K562 (cell line): ENCODE results near the gene NCOA3. TPM values are rescaled to one million over a fixed set of nuclear protein-coding genes. Genes with fewer than 3 reads are reported as not detected.

Experiments
- ATAC-seq: fragments of 200-7000 bp; cut with Tn5 transposase; 3 replicates; pipeline ENCODE4 v1.9.1; 2020; ENCODE audit warnings: moderate library complexity
- BruUV-seq: library from RNA; stranded (reverse); fragments of 400-500 nt; replicated peaks from 2 replicates; lab custom pipeline; 2021; lab: Mats Ljungman, UMichigan
- CTCF ChIA-PET: fragments of 300-600 bp; formaldehyde crosslinking; extraction: SDS; loops from one replicate; lab custom pipeline; 2021; ENCODE audit warnings: low intra/inter-chr PET ratio; lab: Yijun Ruan, JAX
- POLR2A ChIA-PET: fragments of 300-600, 350-650 bp; sonication (Branson Sonifier 250); formaldehyde crosslinking; extraction: SDS; loops from one replicate; lab custom pipeline; 2021; ENCODE audit warnings: antibody characterized with exemption, inconsistent platforms; lab: Yijun Ruan, JAX
- DNase-seq, 4 experiments: peaks; one replicate each; pipeline versions ENCODE4 v3.0.0 to v3.0.0-alpha.2; 2011 to 2018; ENCODE audit warnings: low spot score in 3 of 4, mixed read lengths in 3 of 4; ENCODE audit errors: extremely low read depth in 1 of 4
- FAIRE-seq: peaks from 2 replicates; lab custom pipeline; 2011; peaks lifted over from hg19 to GRCh38; lab: Jason Lieb, UNC
- H2AFZ ChIP-seq: 2 replicates; pipeline ENCODE4 v1.6.0; 2011; ENCODE audit warnings: low read depth, low read length, control low read depth, inconsistent platforms
- H3K27ac ChIP-seq: fragments of 200-600 bp; 3 replicates; pipeline ENCODE4 v1.8.0; 2011; ENCODE audit warnings: low read depth, mild to moderate bottlenecking, control low read depth, inconsistent platforms, low read length, moderate library complexity, mixed read lengths; ENCODE audit errors: extremely low read depth
- H3K27me3 ChIP-seq, 2 experiments: fragments of 300-600 bp in 1 of 2; 2 replicates in 1 of 2; 3 replicates in 1 of 2; pipeline versions ENCODE4 v1.6.0 to v1.8.0; 2011; ENCODE audit warnings: inconsistent platforms in 2 of 2, low read length in 2 of 2, mild to moderate bottlenecking in 1 of 2, mixed read lengths in 1 of 2, moderate library complexity in 1 of 2; ENCODE audit not compliant: control insufficient read depth in 2 of 2, insufficient read depth in 2 of 2
- H3K36me3 ChIP-seq: fragments of 300-600 bp; 3 replicates; pipeline ENCODE4 v1.8.0; 2011; ENCODE audit warnings: mild to moderate bottlenecking, low read length, inconsistent platforms; ENCODE audit not compliant: control insufficient read depth, insufficient read depth
- H3K4me1 ChIP-seq, 2 experiments: fragments of 200-600 bp in 1 of 2; replicated peaks in 1 of 2; 2 replicates in 1 of 2; 3 replicates in 1 of 2; pipeline versions ENCODE4 v1.5.1 to v1.8.0; 2011; ENCODE audit warnings: inconsistent platforms in 2 of 2, low read length in 2 of 2, mild to moderate bottlenecking in 1 of 2, mixed read lengths in 1 of 2, moderate library complexity in 1 of 2; ENCODE audit not compliant: control insufficient read depth in 2 of 2, insufficient read depth in 2 of 2
- H3K4me2 ChIP-seq: 2 replicates; pipeline ENCODE4 v1.6.1; 2011; ENCODE audit warnings: low read length, control low read depth, inconsistent platforms, mixed read lengths; ENCODE audit not compliant: insufficient read depth
- H3K4me3 ChIP-seq: fragments of 200-600 bp; sonication (generic), shearing (Covaris generic); 2 replicates; pipeline ENCODE4 v1.5.1; 2016; ENCODE audit warnings: control low read depth, inconsistent platforms
- H3K79me2 ChIP-seq: fragments of 200-600 bp; 3 replicates; pipeline ENCODE4 v1.8.0; 2011; ENCODE audit warnings: low read length, inconsistent platforms; ENCODE audit not compliant: control insufficient read depth, insufficient read depth
- H3K9ac ChIP-seq, 2 experiments: 2 replicates each; pipeline versions ENCODE4 v1.6.0 to v1.6.1; 2011; ENCODE audit warnings: low read depth in 2 of 2, low read length in 2 of 2, control low read depth in 1 of 2, inconsistent platforms in 1 of 2, mild to moderate bottlenecking in 1 of 2, mixed read lengths in 1 of 2; ENCODE audit not compliant: insufficient read depth in 1 of 2
- H3K9me1 ChIP-seq: one replicate; pipeline ENCODE4 v1.6.0; 2011; ENCODE audit warnings: inconsistent platforms, mild to moderate bottlenecking, low read length, moderate library complexity; ENCODE audit not compliant: control insufficient read depth, insufficient read depth
- H3K9me3 ChIP-seq: replicated peaks from 2 replicates; pipeline ENCODE4 v1.5.1; 2011; ENCODE audit warnings: low read depth, low read length, inconsistent platforms; ENCODE audit not compliant: control insufficient read depth, insufficient read depth
- H4K20me1 ChIP-seq: replicated peaks from 2 replicates; pipeline ENCODE4 v1.6.1; 2011; ENCODE audit warnings: low read length, inconsistent platforms, mixed read lengths; ENCODE audit not compliant: control insufficient read depth, insufficient read depth
- BCL6 ChIP-seq: fragments of 250-450 bp; sonication (Bioruptor Pico); IDR thresholded peaks from 2 replicates; pipeline ENCODE4 v1.4.0; 2020
- CHD1 ChIP-seq: fragments of 200-600 bp; sonication (generic); IDR thresholded peaks from one replicate; pipeline ENCODE4 v1.6.1; 2012; ENCODE audit warnings: mild to moderate bottlenecking, moderate library complexity, low read length, inconsistent platforms
- CTBP1 ChIP-seq: fragments of 450-650 bp; IDR thresholded peaks from 2 replicates; pipeline ENCODE4 v1.6.1; 2016; ENCODE audit warnings: borderline replicate concordance
- MITF ChIP-seq: IDR thresholded peaks from 2 replicates; pipeline ENCODE4 v1.6.1; 2014; ENCODE audit warnings: antibody characterized with exemption
- PHF20 ChIP-seq: fragments of 450-650 bp; IDR thresholded peaks from 2 replicates; pipeline ENCODE4 v1.6.1; 2018; ENCODE audit not compliant: partially characterized antibody
- POLR2G ChIP-seq: fragments of 200-400 bp; formaldehyde crosslinking; IDR thresholded peaks from 2 replicates; pipeline ENCODE4 v1.6.1; 2017; ENCODE audit warnings: low read depth, mild to moderate bottlenecking, antibody characterized with exemption, low read length, moderate library complexity
- SNIP1 ChIP-seq: fragments of 450-650 bp; IDR thresholded peaks from 2 replicates; pipeline ENCODE4 v1.7.1; 2017; ENCODE audit warnings: low read depth, mild to moderate bottlenecking
- WGBS: fragments of 100-300 bp; shearing (Covaris generic); methylation state at CpG from one replicate; pipeline ENCODE4 v1.1.6; 2016; ENCODE audit warnings: low coverage, mixed read lengths; ENCODE audit not compliant: insufficient coverage; ENCODE audit errors: missing lambda C conversion rate; 5-methylcytosine and 5-hydroxymethylcytosine counted together
- in situ Hi-C: fragments of 300-500 bp; cut with MboI; formaldehyde crosslinking; loops from 4 replicates; pipeline ENCODE4 v1.15.0; 2018; ENCODE audit warnings: inconsistent platforms, mixed read lengths
- intact Hi-C: fragments of 100-400 bp; cut with micrococcal nuclease; formaldehyde crosslinking; loops from 2 replicates; pipeline ENCODE4 v1.14.2; 2022
- polyA plus RNA-seq, 8 experiments: library from polyadenylated mRNA; depleted of rRNA in 4 of 8; stranded (reverse) in 5 of 8; unstranded in 3 of 8; fragments of >200 nt; fragmentation: Nextera tagmentation in 2 of 8; fragmentation: Illumina TruSeq in 1 of 8; extraction: Ambion mirVana in 2 of 8; extraction: Trizol in 1 of 8; gene quantifications; 2 replicates each; pipeline versions ENCODE4 v1.2.1 to v1.2.3, GENCODE V29; 2011 to 2014; ENCODE audit warnings: inconsistent platforms in 1 of 8, missing spikeins in 1 of 8
- total RNA-seq, 7 experiments: library from RNA; depleted of rRNA in 6 of 7; stranded (reverse); fragments of >200 nt in 6 of 7; fragmentation: Illumina TruSeq in 2 of 7; extraction: Trizol in 2 of 7; gene quantifications; 2 replicates each; pipeline versions ENCODE4 v1.2.1 to v1.2.3, GENCODE V29; 2011 to 2021; ENCODE audit warnings: low replicate concordance in 1 of 7

The NCOA3 gene
- total and polyA plus RNA-seq, 9 of the 15 experiments (the other 6 are each of a cell fraction or from before 2014, with no cell fraction given) = 3.2 to 24.3 (median 14.4) TPM

DNA sequence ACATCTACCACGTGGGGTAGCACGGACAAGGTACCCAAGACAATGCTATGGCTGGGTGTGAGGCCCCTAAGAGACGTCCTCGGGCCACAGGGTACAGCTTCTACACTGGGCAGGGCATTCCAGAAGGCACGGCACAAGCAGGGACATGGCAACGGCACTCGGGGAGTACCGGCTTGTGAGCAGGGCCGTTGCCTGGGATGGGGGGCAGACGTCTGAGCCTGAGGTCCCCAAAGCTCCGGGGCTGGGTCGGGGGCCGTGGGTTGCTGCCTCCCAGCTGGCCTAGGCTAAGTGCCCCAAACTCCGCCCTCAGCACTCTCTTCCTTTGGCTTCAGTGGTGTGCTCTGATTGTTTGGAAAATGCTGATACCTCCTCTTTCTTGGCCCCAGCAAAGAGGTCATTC is 173.0 kb downstream of the NCOA3 start:
- CTCF ChIA-PET = no interaction called here
- intact Hi-C loops (loop anchor here (5.0 kb wide), 2 partner anchors 53 to 948 kb away; no protein-coding TSS in a partner anchor), in situ Hi-C loops (loop anchor here (5.0 kb wide), 1 partner anchor 943 kb away; no protein-coding TSS in a partner anchor)
- peaks cover 40 to 86% of the 10 kb centered on the region in 2 experiments for H3K27me3 ChIP-seq
- H3K9me3 ChIP-seq = no peaks in the 10 kb centered on the region
- no peak overlapping the region for H3K9ac ChIP-seq
- DNase-seq (no peak), ATAC-seq (no peak), FAIRE-seq (no peak)
- peaks cover 19% of the 10 kb centered on the region for H4K20me1 ChIP-seq
- POLR2A ChIA-PET = interaction anchor here (0.6 kb wide), 1 partner anchor 1837 kb away, joined by 4 read pairs; no protein-coding TSS in a partner anchor
- WGBS = 1% methylated on average over 14 of the region's 14 CpGs
- no peaks in the 10 kb centered on the region for H3K79me2 ChIP-seq
- H3K4me1 ChIP-seq = peaks cover 0 to 12% of the 10 kb centered on the region in 2 experiments; a peak in 1 of 5 replicates
- H2AFZ ChIP-seq = no peak overlapping the region
- TF ChIP-seq POLR2G = no peak
- TF ChIP-seq CHD1 = no peak
- no peak for TF ChIP-seq PHF20
- TF ChIP-seq MITF = no peak
- TF ChIP-seq SNIP1 = no peak
- no peak for TF ChIP-seq BCL6 (CRISPR knock-in tag)
- no peak for TF ChIP-seq CTBP1
- no peak overlapping the region for H3K4me3 ChIP-seq
- BruUV-seq = no TSS peak
- no peak overlapping the region for H3K4me2 ChIP-seq
- H3K27ac ChIP-seq = no peak overlapping the region
- no peaks in the 10 kb centered on the region for H3K9me1 ChIP-seq
- H3K36me3 ChIP-seq = no peaks in the 10 kb centered on the region
